Forelimb muscle (tissue), 1 donor: ENCODE measurements around the gene CANT1. TPM values are rescaled to one million over a fixed set of nuclear protein-coding genes. Genes with fewer than 3 reads are reported as not detected.
"Not testable (repeated sequence)": the region's sequence is repeated elsewhere in the genome, so short reads cannot be mapped to it uniquely, and the experiment has no call there.

ENCODE experiments used
- DNase-seq: peaks from one replicate; pipeline ENCODE4 v3.0.0-alpha.2; 2013; ENCODE audit warnings: low read depth
- polyA plus RNA-seq: library from polyadenylated mRNA; unstranded; fragments of 120-200 nt; gene quantifications from one replicate; pipeline ENCODE4 v1.2.1, GENCODE V29; 2013; ENCODE audit not compliant: insufficient read length

Gene CANT1
- polyA plus RNA-seq, 1 donor, result 25.6 TPM

DNA sequence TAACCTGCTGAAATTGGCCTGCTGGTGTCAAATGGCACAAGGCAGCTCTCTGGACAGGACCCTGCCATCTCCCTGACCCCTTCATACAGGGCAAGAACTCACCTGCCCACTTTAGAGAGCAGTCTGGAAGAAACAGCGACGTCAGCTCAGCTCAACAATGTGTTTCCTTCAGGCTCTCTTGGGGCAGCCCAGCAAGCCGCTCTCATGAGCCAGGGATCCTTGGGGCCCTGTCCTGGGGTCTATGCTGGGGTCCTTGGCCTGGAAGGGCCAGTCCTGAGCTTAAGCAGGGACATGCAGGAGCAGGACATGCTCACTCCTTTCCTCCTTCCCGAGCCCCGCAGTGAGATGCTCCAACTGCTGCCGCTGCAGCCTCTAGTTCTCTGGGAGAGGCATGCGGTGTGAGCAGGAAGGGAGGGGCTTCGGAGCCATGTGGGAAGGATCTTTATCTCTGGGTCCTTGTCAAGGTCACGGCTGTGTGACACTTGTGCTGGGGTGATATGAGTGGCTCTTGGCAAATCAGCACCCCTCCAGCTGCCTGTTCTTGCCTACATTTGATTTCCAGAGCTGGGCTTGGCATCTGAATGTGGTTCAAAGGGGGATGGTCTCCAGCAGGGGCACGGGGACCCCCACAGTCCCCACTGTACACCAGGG lies 17.8 kb upstream of the CANT1 start:
- DNase-seq, result no peak

- no peak for DNase-seq
These were observed 17.1 kb upstream of the CANT1 start for GRCh38 chr17:79026376-79027273.

DNA sequence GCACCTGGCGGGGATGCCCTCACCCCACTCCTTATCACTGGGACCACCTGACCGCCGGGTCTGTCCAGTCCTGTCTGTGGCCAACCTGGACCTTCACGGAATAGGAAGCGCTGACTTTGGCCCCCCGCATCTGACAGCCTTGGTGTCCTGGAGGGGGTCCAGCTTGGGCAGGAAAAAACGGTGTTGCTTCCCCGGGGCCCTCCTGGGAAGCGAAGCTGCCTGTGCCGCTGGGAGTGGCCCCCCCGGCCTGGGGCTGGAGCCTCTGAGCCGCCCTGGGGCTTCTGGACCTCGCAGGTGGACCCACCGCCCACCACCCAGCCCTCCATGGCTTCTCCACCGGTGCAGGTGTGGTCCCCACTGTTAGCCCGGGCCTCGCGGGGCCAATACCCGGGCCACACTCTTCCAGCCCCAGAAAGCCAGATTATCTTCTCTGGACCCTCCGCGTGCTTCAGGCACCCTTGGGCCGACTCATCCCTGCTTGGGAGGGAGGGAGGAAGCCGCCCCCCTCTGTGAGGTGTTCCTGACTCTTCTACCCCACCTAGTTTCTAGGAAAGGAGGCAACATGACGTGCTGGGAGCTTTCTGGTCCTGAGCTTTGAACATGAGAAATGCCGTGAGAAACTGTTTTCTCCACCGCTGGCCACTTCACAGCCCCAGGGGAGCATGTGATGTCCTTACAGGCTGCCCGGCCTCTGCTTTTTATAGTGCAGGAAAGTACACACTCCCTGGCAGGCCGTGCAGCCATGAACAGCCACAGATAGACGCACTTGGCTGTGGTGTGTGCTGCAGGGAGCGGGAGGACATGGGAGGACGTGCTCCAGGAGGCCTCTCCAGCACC lies 15.6 kb upstream of the CANT1 start:
- DNase-seq, result no peak

- DNase-seq, result no peak
These were observed 14.6 kb upstream of the CANT1 start, which contains the start of gene C1QTNF1 for GRCh38 chr17:79023886-79024771. C1QTNF1 (plus strand) TSS chr17:79024169; CDS start chr17:79043969, 19,800 bp downstream.

GRCh38 chr17:79023180-79023705 lies 13.7 kb upstream of the CANT1 start:
- DNase-seq, result no peak

- no peak for DNase-seq
These were observed 13.0 kb upstream of the CANT1 start for GRCh38 chr17:79022507-79022991.

DNA sequence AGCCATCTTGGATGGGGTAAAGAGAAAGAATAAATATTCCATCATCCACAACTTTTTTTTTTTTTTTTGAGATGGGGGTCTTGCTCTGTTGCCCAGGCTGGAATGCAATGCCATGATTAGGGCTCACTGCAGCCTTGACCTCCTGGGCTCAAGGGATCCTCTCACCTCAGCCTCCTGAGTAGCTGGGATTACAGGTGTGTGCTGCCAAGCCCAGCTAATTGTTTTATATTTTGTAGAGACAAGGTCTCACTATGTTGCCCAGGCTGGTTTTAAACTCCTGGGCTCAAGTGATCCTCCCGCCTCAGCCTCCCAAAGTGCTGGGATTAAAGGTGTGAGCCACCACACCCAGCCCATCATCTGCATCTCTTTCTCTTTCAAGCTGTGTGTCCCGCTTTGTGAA lies 12.4 kb upstream of the CANT1 start:
- DNase-seq, result not testable (repeated sequence)

DNA sequence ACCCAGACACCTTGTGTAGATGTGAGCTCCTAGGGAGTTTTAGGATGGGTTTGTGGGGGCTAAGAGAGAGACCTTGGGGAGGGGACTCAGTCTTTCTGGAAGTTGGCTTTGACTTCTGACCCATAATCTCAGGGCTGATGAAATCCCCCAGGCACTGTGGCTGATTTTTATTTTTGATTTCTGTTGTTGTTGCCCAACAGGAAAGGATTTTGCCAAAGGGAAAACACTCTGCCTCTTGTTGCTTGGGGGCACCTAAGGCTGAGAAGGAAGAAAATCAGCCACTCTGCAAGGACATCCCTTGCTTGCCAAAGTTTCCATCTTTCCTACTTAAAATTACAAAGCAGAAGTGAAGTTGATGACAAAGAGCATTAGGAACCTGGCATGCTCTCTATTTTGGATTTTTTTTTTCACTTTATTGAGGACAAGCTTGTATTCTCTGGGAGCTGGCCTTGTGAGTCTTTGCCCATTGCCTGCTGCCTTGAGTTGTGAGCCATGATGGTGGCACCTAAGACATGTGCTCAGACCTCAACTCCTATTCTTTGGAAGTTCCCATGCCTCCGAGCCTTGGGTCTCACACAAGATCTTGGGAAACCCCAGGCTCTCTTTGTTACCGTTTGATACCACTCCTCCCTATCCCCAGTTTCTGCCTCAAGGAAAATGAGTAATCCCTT lies 11.2 kb upstream of the CANT1 start:
- DNase-seq, result no peak

DNA sequence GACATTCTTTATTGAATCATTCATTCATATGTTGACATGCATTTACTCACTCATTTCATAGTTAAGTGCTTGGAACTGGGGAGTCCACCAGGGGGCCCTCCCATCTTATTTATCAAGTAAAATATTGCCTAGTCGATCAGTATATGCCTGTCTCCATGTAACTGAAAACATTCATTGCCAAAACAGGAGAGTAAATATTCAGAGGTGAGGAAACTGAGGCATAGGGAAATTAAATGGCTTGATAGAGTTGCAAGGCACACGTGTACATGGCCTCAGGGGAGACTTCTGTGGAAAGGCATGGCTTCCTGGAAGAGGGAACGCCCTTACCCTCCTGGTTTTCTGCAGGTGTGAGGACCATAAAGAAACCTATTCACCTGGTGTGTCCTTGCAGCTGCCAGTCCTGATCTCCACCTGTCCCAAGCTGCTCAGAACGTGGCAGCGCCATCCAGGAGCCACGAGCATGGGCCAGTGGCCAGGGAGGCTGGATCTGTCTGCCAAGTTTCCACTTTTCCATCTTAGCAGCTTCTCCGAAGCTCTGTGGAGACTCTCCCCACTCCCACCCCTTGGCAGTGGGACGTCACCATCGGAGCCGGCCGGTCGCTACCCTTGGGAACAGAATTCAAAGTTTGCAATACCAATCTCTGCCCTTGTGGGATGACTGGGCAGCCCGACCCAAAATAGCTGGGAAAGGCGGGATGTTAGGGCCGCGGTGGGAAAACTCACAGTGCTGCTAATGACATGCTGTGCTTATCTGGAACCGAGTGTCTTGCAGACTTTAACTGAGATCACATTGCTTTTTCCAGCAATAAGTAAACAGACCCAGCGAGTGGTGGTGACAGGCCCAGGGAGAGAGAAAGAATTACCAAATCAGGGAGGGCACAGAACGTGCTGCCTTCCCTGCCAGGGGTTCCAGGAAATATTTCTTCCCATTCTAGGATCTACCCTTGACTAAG lies 10.3 kb upstream of the CANT1 start:
- DNase-seq, result no peak

DNA sequence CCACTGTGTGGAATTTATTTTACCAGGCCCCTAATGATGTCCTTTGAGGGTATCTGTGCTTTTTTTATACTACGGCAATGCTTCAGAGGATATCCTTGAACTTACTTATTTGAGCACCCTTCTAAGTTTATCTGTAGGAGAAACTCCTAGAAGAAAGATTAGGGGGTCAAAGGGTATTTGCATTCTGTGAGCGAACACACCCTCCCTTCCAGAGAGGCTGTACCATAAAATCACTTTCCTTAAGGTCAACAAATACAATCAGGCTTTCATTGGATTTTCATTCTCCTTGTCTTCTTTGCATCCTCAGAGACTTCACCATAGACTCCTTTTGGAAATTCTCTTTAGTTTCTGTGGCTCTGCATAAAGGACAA lies 9.7 kb upstream of the CANT1 start:
- DNase-seq, result no peak

DNA sequence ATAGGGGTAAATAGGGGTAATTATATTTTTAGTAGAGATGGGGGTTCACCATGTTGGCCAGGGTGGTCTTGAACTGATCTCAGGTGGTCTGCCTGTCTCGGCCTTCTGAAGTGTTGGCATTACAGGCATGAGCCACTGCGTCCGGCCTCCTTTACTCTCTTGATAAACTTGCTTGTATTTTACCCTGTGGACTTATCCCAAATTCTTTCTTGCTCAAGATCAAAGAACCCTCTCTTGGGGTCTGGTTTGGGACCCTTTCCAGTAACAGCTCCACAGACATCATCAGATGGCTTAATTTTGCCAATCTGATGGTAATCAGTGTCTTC lies 8.8 kb upstream of the CANT1 start:
- DNase-seq, result no peak

DNA sequence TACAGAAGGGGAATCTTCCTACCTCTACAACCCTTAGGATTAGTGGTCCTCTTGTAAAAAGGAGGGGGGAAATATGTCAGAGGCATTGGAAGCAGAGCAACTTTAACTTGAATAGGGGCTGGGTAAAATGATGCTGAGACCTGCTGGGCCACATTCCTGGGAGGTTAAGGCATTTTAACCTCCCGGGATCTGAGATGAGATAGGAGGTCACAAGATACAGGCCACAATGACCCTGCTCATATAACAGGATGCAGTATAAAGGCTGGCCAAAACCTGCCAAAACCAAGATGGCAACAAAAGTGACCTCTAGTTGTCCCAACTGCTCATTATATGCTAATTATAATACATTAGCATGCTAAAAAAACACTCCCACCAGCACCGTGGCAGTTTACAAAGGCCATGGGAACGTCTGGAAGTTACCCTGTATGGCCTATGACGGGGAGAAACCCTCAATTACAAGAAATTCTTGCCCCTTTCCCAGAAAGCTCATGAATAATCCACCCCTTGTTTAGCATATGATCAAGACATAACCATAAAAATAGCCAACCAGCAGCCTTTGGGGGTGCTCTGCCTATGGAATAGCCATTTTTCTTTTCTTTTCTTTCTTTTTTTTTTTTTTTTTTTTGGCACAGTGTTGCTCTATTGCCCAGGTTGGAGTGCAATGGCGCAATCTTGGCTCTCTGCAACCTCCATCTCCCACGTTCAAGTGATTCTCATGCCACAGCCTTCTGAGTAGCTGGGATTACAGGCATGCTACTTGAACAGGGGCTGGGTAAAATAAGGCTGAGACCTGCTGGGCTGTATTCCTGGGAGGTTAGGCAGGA lies 8.2 kb upstream of the CANT1 start:
- DNase-seq, result no peak

DNA sequence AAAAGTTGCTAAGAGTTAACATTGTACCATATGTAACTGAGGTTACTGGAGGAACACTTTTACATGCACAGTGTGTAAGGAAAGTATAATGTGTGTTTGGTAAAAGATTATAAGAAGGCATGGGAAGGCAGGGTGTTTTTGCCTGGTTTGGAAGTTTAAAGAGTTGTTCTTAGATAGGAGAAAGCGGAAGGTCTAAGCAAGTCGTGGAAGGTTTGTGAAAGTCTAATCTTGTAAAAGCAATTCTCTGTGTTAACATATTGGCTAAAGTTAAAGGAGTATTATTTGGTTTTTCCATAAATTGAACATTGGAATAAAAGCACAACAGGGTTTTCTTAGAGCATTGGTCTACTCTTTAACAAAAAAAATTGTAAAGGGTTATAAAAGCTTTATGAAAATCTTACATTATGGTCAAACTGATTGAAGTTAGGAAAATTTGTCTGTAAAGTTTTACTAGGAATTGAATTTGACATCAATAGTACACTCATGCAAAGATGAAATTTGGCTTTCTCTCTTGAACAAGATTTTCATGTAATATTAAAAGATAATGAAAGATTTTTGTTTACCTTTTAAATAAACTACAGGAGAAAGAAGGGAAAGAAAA lies 4.7 kb upstream of the CANT1 start:
- DNase-seq, result no peak

DNA sequence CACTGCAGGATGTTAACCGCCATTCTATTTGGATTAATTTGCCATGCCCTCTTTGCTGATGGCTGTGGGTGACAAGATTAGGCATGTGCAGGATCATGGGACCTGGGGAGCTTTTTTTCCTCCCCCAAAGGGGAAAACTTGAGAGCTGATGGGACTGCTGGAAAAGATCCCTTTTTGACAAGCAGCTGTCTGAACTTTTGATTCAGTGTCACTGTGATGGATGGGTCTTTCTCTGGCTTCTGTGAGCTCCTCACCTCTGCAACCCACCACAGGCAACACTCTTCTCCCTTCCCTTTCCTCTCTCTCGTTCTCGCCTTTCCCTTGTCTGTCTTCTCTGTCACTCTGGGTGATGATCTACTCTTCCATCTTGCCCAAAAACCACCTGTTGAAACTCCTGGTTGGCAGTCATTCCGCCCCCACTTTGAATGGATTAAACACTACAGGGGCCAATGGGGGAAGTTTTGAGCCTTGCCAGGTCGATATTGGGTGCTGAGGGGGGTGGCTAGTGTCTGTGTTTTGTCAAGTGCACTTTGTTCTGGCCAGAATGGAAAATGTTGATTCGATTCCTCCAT lies 3.1 kb upstream of the CANT1 start:
- no peak for DNase-seq

- no peak for DNase-seq
These were observed 2.0 kb upstream of the CANT1 start for GRCh38 chr17:79011451-79012147.

DNA sequence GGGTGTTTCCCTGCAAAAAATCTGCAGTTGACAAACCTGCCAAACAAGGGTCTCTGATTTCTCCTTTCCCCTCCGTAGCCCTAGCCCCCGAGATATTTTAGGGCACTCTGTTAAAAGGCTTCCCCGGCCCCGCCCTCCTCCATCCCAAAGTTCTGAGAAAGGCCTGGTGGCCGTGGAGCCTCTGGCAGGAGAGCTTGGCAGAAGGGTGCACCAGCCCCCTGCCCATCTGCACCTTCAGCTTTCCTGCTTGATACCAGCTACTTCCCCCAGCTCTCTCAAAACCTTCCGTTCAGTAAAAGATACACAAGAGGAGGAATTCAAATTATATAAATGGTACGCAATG lies 711 bp upstream of the CANT1 start:
- no peak for DNase-seq
